CD1c-positive myeloid dendritic cell (primary cell): ENCODE data around the gene COMMD9.
"Not testable (repeated sequence)": the region's sequence is repeated elsewhere in the genome, so short reads cannot be mapped to it uniquely, and the experiment has no call there.

ENCODE experiments used
- DNase-seq: peaks from one replicate; pipeline ENCODE4 v3.0.0-alpha.2; 2016; ENCODE audit errors: extremely low spot score

COMMD9 gene

DNA sequence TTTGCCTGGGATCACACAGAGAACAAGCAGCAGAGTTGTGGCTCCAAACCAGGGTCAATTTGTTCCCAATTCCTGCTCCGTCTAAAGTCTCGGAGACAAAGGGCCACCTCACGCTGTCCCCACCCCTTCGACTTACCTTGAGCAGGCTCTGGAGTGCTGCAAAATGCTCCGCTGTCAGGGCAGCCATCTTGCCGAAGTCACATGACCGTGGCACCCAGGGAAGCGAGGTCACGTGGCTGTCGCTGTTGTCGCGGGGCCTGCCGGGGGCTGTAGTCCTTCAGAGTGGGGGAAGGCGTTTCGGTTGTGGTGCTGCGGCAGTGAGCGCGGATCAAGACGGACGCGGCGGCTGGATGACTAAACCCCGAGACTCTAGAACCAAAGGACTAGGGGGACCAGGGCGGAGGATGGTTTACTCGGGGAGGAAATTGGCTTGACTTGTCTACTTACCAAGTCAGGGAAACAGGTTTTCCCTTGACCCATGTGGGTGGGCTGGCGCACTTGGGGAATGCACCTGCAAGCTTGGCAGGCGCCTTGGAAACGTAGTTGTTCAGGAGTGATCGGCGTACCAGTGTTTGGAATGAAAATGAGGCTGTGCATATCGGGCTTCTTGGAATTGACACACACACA, at the start of gene COMMD9:
Gene COMMD9, minus strand, starts transcription at position 199 of the 627 bp plus-strand sequence. Its CDS starts 12 bp downstream, at position 187.
- peak; percentile 96 for DNase-seq

DNA sequence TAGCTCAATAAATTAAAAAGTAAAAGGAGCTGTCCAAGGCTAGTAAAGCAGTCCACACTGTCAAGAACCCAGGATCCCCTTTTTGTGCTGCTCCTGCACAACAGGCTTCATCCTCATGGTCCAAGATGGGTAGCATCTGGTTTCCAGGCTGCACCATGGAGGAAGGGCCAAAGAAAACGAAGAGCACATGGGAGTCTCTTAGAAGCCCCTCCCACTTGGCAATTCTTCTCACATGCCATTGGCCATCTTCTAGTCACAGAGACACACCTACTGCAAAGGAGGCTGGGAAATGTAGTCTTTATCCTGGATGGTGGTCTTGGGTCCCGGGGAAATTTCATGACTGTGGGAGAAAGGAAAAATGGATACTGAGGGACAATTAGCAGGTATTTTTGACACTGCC, 44.7 kb upstream of the COMMD9 start:
- no peak for DNase-seq

DNA sequence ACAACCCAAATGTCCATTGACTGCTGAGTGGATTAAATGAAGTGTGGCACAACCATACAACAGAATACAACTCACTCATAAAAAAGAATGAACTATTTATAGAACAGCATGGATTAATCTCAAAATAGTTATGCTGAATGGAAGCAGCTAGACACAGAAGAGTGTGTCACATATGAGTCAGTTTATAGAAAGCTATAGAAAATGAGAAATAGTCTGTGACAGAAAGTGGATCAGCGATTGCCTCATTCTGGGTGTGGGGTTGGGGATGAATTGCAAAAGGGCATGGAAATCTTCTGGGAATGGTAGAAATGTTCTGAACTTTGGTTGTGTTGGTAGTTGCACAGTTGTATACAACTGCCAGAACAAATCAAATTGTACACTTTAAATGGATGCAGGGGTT, 44.2 kb upstream of the COMMD9 start:
- no peak for DNase-seq

DNA sequence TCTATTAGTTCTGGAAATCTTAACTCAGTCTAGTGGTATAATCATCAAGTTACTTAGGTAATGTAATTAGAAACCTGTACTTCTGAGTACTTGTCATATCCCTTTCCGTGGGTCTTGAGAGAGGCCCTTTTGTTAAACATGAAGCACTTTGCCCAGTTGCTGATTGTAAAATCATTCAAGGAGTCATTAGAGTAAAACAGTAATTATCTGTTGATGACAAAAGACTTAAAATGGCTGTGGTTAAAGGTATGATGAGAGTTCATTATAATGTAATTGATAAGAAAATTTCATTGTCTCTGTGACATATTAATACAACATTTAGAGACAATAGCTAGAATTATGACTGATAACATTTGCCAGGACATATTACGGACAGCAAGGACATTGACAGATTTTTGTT, 41.2 kb upstream of the COMMD9 start:
- no peak for DNase-seq

DNA sequence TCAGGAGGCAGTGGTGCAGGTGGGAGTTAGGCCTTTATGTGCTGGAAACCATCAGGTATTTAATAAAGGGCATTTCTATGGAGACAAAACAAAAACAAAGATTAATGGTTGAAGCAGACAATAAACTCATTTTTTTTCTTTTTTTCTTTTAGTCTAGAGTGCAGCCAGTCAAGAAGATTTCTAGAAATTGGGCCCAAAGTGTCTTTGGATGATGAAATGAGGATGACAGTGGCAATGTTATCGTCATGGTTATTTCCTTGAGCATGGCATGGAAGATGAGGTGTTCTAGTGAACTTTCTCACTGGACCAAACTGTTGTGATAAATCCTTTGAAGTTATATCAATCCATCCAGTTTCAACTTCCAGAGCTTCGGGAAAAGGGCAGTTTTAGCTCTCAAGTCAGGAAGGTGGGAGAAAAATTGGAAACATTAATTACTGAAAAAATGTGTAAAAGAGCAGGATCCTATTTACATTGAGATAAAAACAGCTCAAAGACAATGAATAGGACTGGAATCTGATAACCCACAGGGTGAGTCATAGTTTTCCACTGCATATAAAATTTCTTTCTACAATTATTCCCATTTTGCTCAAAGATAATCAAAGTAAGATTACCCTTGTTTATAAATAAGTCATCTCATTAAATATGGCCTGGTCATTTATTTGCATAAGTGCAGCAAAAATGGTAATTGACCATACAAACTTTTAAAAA, 39.9 kb upstream of the COMMD9 start:
- DNase-seq = no peak

DNA sequence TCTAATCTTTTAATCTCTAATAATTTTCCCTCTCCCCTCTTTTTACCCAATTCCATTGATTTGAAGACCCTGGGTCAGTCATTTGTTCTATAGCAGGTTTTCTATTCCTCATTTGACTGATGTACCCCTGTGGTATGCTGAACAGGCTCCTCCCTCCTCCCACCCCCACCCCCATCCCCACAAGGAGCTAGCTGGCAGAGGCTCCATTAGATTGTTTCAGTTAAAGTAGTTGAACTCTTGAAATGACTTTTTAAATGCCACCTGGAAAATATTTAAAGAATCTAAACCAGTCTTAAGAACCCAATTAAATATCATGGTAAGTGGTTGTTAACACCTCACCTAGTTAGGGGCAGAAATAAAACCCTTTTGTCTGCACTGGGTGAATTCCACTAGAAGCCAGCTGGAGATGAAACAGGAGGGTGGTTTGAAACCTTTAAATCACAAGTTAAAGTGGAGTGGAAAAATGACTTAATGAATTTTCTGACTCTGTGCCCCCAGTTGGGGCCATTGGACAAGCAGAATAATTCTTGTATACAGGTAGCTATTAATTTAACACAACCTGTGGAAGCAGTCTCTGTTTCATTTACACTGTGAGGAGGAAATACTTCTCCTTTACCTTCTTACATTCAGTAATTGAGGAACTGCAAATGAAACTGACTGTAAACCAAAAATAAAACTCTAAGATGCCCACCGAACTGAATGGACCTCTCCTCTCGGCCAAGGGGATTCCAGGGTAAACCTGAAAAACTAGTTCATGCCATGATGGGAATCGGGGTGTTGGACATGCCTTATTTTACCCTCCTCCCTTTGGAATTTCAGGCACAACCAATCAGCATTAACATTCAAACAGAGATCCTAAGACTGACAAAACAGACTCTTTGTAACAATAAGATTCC, 37.5 kb upstream of the COMMD9 start:
- DNase-seq = peak; percentile 9

DNA sequence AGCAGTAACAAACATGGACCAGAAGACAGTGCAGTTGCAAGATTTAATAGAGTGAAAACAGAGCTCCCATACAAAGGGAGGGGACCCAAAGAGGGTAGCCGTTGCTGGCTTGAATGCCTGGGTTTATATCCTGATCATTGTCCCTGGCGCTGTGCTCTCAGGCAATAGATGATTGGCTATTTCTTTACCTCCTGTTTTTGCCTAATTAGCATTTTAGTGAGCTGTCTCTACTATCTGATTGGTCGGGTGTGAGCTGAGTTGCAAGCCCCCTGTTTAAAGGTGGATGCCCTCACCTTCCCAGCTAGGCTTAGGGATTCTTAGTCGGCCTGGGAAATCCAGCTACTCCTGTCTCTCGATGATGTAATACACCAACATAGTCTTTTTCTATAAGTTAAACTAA, 36.2 kb upstream of the COMMD9 start:
- DNase-seq = not testable (repeated sequence)

DNA sequence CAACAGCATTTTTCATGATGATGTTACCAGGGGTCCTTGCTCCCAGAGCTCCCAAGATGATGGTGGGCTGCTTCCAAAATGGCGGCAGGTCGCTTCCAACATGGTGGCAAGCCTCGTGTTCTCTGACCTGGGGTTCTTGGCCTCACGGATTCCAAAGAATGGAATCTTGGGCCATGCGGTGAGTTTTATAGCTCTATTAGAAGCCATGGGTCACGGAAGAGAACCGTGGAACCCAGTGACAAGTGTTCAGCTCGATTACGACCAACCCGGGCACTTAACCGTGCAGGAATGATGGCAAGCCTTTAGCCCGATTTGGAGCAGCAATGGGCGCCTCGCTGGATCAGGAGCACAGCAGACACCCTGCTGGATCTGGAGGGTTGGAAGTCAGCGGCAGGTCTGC, 35.7 kb upstream of the COMMD9 start:
- not testable (repeated sequence) for DNase-seq

DNA sequence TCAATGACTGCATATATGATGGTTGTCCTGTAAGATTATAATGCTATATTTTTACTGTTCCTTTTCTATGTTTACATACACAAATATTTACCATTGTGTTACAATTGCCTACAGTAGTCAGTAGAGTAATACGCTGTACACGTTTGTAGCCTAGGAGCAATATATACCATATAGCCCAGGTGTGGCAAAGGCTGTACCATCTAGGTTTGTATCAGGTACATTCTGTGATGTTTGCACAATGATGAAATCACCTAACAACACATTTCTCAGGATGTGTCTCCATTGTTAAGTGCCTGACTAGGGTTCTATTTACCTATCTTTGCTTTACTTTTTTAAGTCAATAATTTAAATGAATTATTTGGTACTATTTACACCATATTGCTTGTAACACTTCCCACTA, 28.8 kb upstream of the COMMD9 start:
- DNase-seq = no peak

DNA sequence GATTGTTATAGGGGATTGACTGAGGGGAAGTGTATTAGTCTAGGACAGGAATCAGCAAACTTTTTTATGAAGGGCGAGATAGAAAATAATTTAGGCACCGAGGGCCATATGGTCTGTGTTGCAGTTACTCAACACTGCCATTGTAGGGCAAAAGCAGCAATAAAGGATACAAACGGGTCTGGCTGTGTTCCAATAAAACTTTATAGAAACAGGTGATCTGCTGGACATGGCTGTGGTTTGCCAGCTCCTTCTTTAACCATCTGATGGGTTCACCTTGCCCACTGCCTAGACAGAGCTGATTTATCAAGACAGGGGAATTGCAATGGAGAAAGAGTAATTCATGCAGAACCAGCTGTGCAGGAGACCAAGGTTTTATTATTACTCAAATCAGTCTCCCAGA, 26.8 kb upstream of the COMMD9 start:
- no peak for DNase-seq

DNA sequence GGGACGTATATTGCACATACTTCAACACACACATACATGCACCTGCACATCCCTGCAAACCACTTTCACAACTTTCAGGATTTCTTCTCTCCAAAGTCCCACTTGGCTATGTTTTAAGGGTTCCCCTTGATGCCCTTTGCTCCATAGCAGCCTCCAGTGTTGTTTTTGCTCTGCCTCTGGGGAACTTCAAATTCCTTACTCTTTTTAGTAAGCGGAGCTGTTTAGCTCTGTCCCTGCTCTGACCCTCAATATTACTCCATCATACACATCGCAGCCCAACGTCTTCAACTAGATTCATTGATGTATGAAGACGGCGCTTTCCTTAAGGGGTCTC, 25.2 kb upstream of the COMMD9 start:
- DNase-seq = no peak

DNA sequence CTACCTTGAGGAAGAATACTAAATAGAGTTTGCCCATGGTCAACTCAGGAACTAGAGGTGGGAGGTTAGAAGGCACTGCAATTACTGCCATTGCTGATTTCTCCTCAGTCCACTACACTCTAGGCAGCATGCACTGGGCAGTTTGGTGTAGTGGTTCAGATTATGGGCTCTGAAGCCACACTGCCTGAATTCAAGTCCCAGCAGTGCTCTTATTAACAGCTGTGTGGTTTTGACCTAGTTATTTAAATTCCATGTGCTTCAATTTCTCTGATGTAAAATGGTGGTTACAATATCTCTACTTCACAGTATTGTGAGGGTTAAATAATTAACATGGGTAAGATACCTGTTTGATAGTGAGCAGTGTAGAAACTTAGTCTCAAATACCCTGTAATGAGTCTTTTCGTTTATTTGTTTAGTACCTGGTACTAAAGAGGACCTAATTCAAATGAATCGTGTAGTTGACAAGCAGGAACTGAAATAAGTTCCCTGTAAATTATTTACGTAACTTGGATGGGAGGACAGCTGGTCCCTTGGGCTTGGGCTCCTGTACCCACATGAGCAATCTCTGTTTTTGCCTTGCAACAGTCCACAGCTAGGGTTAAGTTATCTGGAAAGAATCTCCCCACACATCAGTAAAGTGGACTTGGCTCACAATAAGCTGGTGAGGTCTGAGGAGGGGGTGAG, 24.7 kb upstream of the COMMD9 start:
- DNase-seq = peak; percentile 23

DNA sequence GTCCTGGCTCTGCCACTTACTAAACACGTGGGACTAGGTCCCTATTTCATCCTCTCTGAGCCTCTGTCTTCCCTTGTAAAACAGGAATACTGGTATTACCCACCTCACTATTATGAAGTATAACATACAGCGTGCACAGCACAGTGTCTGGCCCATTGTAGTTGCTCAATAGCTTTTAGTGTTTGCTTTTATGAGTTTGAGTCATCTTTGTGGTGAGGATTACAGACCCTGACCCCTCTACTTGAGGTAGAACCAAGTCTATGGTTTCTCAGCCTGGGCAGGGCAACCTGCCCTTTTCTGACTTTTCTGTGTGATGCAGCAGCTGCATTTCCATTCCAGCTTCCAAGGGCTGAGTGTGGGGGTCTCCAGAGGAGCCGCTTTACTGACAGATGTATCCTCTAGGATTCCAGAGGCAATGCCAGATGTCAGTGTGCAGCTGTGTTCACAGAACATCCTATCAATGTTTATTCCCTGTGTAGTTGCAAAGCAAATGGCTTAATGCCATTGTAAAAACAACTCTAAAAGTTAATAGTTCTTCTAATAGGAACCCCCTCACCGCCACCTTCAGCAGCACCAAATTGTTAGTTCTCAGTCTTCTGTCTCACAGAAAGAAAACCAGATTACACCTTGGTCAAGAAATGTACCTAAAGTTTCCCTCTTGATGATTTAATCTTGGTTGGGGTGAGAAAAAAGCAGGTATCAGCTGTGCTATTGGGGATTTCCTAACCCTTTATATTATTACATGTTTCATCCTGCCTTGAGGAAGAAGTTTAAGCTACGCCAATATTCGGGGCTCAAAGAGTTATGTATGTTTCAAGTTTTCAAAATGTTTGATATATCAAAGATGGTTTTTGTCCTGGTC, 23.6 kb upstream of the COMMD9 start:
- no peak for DNase-seq

DNA sequence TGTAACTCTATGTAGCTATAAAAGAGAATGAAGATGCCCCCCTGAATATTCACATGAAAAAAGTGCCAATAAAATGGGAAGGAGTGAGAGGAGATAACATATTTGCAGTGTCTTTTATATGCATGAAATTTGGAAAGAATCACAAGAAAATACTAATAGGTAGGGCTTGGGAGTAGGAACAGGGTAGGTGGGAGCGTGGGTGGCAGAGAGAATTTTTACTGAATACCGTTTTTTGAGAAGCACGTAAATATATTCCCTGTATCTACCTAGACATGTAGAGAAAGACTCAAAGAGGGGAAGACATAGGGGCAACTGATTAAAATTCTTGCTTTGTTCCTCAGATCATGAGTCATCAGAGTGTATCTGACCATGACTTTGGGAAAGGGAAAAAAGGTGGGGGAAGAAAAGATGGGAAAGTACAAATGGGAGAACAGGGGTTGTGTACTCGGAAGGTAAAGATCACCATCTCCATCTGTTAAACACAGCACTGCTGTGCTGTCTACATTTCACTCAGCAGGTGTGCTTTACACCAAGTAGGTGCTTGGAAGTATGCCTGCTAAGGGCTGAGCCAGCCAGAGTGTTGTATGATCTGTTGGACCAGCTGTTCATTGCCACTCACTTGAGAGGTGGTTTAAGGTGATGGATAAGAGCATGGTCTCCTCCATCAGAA, 22.8 kb upstream of the COMMD9 start:
- no peak for DNase-seq

DNA sequence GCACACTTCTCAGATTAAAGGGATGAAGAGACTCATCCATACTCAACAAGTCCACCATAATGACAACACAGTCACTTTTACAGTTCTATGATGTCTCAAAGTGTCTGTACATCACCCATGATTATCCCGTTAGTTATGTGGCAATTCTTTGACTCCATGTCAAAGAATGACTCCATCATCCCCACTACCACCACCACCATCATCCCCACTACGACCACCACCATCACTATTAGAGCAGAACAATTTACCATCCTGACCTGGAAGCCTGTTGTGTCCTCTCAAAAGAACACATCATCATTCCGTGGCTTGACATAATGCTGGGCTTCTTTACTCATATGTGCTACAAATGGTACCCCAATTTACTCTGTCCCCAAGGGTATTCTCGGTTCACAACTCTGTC, 20.6 kb upstream of the COMMD9 start:
- no peak for DNase-seq

DNA sequence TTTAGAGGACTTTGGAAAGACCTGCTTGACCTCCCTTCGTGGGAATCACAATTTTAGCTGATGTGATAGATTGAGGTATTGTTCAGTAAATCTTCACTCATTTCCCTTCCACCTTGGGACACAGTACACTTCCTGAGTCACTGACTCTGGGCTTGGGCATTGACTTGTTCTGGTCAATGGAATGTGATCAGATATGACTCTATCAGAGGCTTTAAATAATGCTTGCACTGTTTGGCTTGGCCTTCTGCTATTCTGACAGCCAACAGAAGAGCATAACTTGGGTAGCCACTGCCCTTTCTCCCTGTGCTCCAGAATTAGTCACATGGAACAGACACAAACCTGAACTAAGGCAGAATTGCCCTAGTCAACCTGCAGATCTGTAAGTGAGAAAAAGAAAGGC, 19.4 kb upstream of the COMMD9 start:
- no peak for DNase-seq

DNA sequence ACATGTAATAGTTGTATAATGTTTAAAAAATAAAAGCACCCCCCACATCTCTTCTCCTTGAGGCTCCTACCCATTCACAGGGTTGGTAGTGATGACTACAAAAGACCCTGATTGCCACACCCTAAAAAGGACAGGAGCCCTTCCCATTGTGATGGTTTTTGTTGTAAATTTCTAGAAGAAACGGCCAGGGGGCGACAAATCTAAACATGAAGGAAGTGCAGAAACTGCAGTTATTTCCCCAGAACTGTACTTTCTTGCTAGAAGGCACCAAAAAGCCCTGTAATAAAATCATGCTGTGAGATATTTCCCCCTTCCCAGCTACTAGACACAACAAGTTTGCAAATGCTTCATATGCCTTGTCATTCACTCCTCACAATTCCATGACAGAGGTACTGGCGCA, 17.7 kb upstream of the COMMD9 start:
- DNase-seq = peak; percentile 66

DNA sequence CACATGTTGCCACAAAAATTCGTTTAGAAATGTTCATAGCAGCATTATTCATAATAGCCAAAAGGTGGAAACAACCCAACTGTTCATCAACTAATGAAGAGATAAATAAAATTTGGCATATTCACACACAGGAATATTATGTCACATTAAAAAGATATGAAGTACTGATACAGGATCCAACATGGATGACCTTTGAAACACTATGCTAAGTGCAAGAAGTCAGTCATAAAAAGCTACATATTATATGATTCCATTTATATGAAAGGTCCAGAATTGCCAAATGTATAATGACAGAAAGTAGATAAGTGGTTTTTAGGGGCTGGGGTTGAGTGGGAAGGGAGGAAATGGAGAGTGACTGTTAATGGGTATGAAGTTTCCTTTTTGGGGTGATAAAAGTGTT, 15.8 kb upstream of the COMMD9 start:
- DNase-seq = no peak

DNA sequence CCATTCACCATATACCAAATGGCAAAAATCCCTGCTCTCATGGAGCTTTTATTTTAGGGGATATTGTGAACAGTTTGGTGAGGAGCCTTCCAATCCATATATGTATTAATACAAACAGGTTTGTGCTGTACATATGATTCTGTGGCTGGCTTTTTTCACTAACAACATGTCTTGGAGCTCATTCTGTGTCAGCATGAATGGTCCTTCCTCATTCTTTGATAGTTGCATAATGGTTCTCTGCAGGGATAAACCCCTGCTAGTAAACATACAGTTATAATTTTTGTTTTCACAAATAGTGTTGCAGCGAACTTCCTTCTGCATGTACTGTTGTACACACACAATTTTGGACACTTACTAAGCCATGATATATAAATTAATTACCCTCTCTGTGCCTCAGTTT, 15.1 kb upstream of the COMMD9 start:
- DNase-seq = peak; percentile 51

DNA sequence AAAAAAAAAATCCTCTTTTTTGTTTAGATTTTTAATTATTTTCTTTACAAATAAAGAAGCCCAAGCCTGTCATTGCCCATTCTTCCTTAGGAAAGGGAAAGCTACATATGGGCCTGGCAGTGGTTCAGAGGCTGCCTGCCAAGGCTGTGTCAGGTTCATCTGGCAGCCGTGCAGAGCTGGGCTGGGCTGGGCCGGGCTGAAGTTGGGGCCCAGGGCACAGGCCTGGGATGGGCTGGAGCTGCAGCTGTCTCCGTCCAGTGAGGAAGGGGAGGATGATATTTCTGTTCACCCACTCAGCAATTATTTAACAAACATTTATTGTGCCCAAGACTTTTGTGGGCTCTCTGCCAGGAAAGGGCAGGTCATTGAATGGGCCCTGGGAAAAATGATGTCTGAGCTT, 11.4 kb upstream of the COMMD9 start:
- DNase-seq = no peak
